T follicular helper cell (primary cell): Measurements from ENCODE around the gene SYCN.
"Not testable (repeated sequence)": the region's sequence is repeated elsewhere in the genome, so short reads cannot be mapped to it uniquely, and the experiment has no call there.

ENCODE experiments used
- DNase-seq: peaks from one replicate; pipeline ENCODE4 v3.0.0-alpha.2; 2020; ENCODE audit warnings: low read depth

SYCN gene

GRCh38 chr19:39224910-39225309, 20.8 kb upstream of the SYCN start:
- no peak for DNase-seq

GRCh38 chr19:39223703-39224279, 19.7 kb upstream of the SYCN start:
- DNase-seq = no peak

GRCh38 chr19:39219108-39219507, 15.0 kb upstream of the SYCN start:
- not testable (repeated sequence) for DNase-seq

- DNase-seq = no peak
Observed at GRCh38 chr19:39218230-39219007, 14.4 kb upstream of the SYCN start.

DNA sequence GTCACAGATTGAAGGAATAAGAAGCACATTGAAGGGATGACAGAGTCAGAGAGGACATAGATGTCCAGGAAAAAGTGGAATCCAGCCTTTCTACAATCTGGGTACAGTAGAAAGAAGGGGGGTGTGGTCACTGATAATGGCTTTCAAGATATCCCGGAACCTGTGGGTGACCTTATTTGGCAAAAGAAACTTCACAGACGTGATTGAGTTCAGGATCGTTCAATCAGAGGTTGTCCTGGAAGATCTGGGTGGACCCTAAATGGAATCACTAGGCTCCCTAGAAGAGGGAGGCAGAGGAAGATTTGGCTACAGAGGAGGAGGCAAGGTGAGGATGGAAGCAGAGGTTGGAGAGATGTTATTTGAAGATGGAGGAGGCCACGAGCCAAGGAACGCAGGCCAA, 13.0 kb upstream of the SYCN start:
- DNase-seq = no peak

- DNase-seq = not testable (repeated sequence)
Observed at GRCh38 chr19:39215323-39215722, 11.3 kb upstream of the SYCN start.

DNA sequence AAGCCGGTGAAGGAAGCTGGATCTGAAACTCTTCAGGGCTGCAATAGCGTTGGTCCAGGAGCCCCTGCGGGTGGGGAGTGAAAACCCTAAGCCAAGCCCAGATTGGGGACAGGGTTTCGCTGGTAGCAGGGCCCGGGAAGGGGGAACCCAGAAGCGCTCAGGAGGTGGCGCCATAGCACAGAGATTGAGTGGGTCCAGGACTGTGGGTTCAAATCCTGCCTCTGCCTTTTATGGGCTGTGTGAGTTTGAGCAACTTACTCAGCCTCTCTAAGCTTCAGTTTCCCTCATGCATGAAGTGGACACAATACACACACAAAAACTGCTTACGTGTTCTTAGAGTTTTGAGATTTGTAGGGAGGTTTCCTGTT, 8.3 kb upstream of the SYCN start:
- peak; percentile 28 for DNase-seq

DNA sequence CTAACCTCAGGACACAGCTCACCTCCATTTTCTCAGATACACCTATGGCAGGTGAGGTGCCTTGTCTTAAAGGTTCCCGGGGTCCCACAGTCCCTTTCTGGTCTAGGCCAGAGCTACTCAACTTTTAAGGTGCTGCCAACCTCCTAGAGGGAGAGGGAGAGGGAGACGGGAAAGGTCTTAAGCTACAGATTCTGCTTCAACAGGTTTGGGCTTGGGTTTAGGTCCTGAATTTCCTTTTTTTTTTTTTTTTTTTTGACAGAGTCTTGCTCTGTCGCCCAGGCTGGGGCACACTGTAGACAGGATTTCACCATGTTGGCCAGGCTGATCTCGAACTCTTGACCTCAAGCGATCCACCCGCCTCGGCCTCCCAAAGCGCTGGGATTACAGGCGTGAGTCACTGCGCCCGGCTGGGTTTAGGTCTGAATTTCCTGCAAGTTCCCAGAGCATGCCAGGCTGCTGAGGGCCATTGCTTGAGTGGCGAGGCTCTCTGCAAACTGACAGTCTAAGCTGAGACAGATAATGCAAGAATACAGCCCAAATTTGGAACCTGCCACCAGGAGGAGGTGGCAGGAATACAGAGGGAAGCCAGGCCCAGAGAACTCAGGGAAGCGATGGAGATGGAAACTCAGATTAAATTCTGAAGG, 7.8 kb upstream of the SYCN start:
- DNase-seq = no peak

- DNase-seq = no peak
Observed at GRCh38 chr19:39209196-39209595, 5.1 kb upstream of the SYCN start.

DNA sequence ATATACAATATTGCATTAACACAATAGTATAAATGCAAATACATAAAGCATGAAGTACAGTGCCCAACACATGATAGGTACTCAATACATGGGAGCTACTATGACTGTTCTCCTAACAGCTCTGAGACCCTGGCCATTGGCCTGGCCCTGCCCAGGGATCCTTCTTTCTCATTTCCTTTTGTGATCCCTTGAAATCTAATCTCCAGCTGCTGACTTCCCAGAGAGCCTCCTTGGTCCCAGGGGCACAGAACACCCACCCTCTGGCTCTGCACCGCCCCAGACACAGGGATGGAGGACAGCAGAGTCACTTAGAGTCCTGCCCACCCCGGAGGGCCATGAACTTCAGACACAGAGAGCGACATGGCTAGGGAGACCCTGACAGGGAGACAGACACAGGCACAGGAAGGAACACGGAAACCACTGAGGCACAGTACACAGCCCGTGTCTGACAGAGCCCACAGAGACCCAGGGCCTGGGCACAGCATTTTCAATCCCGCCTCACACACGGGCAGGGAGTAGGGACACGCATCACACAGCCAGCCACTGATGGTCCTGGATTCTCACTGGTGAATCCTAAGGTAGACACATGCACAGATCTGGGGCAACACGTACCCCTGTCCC, 4.2 kb upstream of the SYCN start:
- no peak for DNase-seq

DNA sequence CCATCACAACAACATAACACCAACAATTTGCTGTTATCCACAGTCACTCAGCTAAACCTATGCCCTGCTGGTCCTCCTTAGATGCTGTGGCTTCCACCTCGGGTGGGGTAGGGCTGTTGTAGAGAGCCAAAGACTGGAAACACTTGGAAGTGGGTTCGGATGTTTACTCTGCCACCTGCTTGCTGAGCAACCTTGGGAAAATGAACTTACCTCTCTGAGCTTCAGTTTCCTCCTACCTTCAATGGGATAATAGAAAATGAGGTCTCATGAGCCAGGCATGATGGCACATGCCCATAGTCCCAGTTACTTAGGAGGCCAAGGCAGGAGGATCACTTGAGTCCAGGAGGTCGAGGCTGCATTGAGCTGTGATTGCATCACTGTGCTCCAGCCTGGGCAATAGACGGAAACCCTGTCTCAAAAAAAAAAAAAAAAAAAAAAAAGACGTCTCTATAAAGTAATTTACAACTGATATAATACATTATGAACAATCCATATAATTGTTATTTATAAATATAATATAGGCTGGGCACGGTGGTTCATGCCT, 3.3 kb upstream of the SYCN start:
- no peak for DNase-seq

- no peak for DNase-seq
Observed at GRCh38 chr19:39206122-39206521, 2.1 kb upstream of the SYCN start.

- no peak for DNase-seq
Observed at GRCh38 chr19:39205449-39205764, 1.3 kb upstream of the SYCN start.

DNA sequence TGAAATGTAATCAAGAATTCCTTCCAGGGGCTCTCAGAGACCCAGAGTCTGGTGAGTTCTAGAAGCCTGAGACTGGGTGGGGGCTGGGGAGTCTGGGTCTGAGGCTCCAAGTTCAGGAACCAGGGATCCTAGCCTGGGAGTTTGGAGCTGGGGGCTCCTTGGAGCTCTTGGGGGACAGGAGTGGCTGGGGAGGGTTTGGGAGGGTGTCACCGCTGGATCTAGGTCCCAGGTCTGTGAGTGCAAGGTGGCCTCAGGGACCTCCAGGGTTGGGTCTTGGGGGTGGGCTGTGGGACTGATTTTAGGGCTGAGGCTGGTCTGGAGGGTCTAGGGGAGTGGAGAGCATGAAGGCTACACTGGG, 1.1 kb downstream of the SYCN start:
- no peak for DNase-seq

DNA sequence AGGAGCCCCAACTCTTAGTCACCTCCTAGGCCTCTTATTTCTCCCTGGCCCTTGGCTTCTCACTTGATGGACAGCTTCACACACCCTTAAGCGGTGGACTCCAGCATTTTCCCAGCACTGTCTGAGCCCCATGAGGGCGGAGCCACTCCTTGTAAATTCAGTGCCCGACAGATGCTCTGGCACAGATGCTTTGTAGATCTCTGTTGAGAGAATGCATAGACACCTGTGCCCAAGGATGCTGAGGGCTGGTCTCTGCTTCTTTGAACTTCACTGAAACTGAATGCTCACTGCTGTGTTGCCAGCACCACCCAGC, 3.3 kb downstream of the SYCN start:
- DNase-seq = no peak

DNA sequence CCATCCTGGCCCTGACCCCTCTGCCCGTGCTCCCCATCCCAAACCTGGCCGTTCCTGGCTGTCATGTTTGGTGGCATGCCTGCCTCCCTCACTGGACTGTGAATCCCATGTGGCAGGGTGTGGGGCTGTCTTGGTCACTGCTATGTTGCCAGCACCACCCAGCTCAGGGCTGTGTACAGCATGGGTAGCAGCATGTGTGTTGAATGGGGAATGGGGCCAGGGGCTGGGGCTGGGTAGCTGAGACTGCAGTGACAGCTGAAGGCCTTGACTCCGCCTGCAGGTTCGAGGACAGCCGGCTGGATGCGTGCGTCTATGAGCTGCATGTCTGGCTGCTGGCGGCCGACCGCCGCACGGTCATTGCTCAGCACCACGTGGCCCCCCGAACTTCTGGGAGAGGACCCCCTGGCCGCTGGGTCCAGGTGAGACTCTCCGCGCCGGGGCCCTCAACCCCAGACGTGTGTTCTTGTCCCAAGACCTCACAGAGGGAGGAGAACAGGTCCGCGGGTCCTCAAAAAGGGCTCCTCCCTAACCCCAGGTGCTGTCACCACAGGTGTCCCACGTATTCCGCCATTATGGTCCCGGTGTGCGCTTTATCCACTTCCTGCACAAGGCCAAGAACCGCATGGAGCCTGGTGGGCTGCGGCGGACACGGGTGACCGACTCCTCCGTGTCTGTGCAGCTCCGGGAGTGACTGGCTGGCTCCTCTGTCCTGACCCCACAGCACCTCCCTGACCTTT, 3.8 kb downstream of the SYCN start:
- no peak for DNase-seq

DNA sequence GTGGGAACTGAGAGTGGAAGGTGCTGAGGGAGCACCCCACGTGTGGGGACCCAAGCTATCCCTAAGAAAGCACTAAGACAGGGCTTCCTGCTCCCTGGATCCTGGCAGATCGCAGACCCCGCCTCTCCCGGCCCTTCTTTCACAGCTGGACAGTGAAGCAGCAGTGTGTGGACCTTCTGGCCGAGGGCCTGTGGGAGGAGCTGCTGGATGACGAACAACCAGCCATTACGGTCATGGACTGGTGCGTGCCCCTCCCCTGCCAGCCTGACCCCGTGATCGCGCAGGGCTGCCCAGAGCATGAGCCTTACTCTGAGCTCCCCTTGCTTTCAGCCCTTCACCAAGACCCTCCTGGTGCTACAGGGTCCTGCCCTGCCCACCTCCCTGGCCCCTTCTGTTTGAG, 5.0 kb downstream of the SYCN start:
- no peak for DNase-seq

DNA sequence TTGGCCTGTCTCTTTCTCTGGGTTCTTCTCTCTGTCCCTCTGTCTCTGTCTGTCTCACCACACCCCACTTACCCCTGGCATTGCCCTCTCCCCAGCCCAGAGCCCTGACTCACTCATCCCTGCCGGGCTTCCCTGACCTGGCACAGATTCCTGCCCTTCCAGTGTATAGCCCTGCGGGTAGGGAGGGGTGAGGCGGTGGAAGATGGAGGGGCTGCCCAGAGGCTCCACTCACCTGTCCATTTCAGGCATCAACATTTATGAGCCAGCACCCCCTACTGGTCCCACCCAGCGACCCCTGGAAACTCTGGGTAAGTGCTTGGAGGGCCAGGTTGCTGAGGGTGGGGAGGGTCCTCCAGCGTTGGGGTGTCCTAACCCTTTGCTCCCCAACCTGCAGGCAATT, 6.3 kb downstream of the SYCN start:
- no peak for DNase-seq

DNA sequence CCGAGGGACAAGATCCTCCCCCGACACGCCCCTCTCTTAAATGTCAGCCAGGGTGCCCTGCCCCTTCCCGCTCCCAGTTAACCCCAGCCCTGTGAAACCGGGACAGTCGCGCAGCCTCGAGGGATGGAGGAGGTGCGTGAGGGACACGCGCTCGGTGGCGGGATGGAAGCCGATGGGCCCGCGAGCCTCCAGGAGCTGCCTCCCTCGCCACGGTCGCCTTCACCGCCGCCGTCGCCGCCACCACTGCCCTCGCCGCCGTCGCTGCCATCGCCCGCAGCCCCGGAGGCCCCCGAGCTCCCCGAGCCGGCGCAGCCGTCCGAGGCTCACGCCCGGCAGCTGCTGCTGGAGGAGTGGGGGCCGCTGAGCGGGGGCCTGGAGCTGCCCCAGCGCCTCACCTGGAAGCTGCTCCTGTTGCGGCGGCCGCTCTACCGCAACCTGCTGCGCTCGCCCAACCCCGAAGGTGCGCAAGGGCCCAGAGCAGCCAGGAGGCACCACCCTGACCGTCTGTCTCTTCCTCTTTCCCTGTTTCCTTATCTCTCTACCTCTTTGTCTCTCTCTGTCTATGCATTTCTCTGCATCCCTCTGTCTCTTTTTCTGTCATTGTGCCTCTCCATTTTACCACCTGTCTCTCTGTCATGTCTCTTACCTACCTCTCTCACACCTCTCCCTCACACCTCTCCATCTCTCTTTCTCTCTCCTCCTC, 7.1 kb downstream of the SYCN start, which contains the start of gene NCCRP1:
NCCRP1 (plus strand) TSS at position 105 of the 703 bp plus-strand sequence; CDS start at position 124, 19 bp downstream.
- no peak for DNase-seq

GRCh38 chr19:39196320-39196719, 7.7 kb downstream of the SYCN start:
- no peak for DNase-seq

DNA sequence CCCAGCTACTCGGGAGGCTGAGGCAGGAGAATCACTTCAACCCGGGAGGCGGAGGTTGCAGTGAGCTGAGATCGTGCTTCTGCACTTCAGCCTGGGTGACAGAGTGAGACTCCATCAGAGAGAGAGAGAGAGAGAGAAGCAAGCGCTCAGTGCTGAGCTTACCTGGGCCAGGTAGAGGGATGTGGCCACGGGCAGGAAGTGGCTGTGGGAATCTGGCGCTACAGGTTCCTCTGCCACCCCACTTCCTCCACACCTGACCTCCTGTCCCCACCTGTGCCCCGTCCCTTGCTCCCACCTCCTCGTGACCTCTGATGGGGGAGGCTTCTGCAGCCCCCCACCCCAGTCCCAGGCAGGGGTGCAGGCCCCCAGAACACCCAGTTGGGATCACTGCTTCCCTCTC, 8.3 kb downstream of the SYCN start:
- no peak for DNase-seq
